HUES64 (cell line): ENCODE measurements around the gene DDX11.
"Not testable (repeated sequence)": the region's sequence is repeated elsewhere in the genome, so short reads cannot be mapped to it uniquely, and the experiment has no call there.

Experiments
- H3K27ac ChIP-seq: 2 replicates; pipeline ENCODE4 v1.7.0; 2013; ENCODE audit warnings: low read depth, low read length, inconsistent platforms
- H3K27me3 ChIP-seq: 2 replicates; pipeline ENCODE4 v1.6.1; 2013; ENCODE audit warnings: mild to moderate bottlenecking, low read length; ENCODE audit not compliant: insufficient read depth
- H3K36me3 ChIP-seq: 2 replicates; pipeline ENCODE4 v1.6.1; 2013; ENCODE audit warnings: mild to moderate bottlenecking, low read length; ENCODE audit not compliant: insufficient read depth
- H3K4me1 ChIP-seq: 2 replicates; pipeline ENCODE4 v1.6.1; 2013; ENCODE audit warnings: mild to moderate bottlenecking, low read length, moderate library complexity; ENCODE audit not compliant: insufficient read depth
- H3K4me3 ChIP-seq: 2 replicates; pipeline ENCODE4 v1.5.1; 2013; ENCODE audit warnings: mild to moderate bottlenecking, low read length, moderate library complexity
- H3K9ac ChIP-seq: 2 replicates; pipeline ENCODE4 v1.6.1; 2013; ENCODE audit warnings: mild to moderate bottlenecking, low read depth, low read length
- H3K9me3 ChIP-seq: 2 replicates; pipeline ENCODE4 v1.6.1; 2013; ENCODE audit warnings: low read depth, low read length; ENCODE audit not compliant: insufficient read depth
- whole genome bisulfite sequencing: fragments of 150-250, 120-280 bp; methylation state at CpG from one replicate; pipeline ENCODE4 v1.1.7; 2013; ENCODE audit warnings: missing lambda C conversion rate; 5-methylcytosine and 5-hydroxymethylcytosine counted together

DDX11 gene

GRCh38 chr12:31117203-31118011 lies 43.7 kb downstream of the DDX11 start:
- Histone ChIP-seq H3K27ac (no peak overlapping the region), H3K4me3 (peak overlapping the region; percentile 64), H3K36me3 (no peaks in the 10 kb centered on the region), H3K9ac (peak overlapping the region; percentile 50), H3K4me1 (no peaks in the 10 kb centered on the region), H3K9me3 (no peaks in the 10 kb centered on the region), H3K27me3 (peaks cover 39% of the 10 kb centered on the region)
- WGBS = under 1% methylated on average over 40 of the region's 45 CpGs

- 3% methylated on average over 44 of the region's 44 CpGs for WGBS
- Histone ChIP-seq H3K36me3 (no peaks in the 10 kb centered on the region), H3K9ac (no peak overlapping the region), H3K27me3 (peaks cover 39% of the 10 kb centered on the region), H3K4me3 (peak overlapping the region; percentile 64), H3K4me1 (0 out of 2 replicates have a peak, but pooled peaks cover 3% of the 10 kb centered on the region), H3K27ac (no peak overlapping the region), H3K9me3 (no peaks in the 10 kb centered on the region)
These were observed 44.9 kb downstream of the DDX11 start for GRCh38 chr12:31118347-31119191.

- 7% methylated on average over 29 of the region's 34 CpGs for WGBS
- no peak overlapping the region for H3K27ac ChIP-seq
- H3K9ac ChIP-seq = no peak overlapping the region
- 0 out of 2 replicates have a peak, but pooled peaks cover 3% of the 10 kb centered on the region for H3K4me1 ChIP-seq
- peak overlapping the region; percentile 64 for H3K4me3 ChIP-seq
- peaks cover 39% of the 10 kb centered on the region for H3K27me3 ChIP-seq
- no peaks in the 10 kb centered on the region for H3K36me3 ChIP-seq
- no peaks in the 10 kb centered on the region for H3K9me3 ChIP-seq
These were observed 45.6 kb downstream of the DDX11 start for GRCh38 chr12:31119192-31119802.

- no peak overlapping the region for H3K9ac ChIP-seq
- 0 out of 2 replicates have a peak, but pooled peaks cover 3% of the 10 kb centered on the region for H3K4me1 ChIP-seq
- 31% methylated on average over 24 of the region's 24 CpGs for whole genome bisulfite sequencing
- H3K9me3 ChIP-seq = no peaks in the 10 kb centered on the region
- peaks cover 39% of the 10 kb centered on the region for H3K27me3 ChIP-seq
- peak overlapping the region; percentile 64; the same call in 1 of the 2 replicates for H3K4me3 ChIP-seq
- no peaks in the 10 kb centered on the region for H3K36me3 ChIP-seq
- H3K27ac ChIP-seq = no peak overlapping the region
These were observed 46.1 kb downstream of the DDX11 start for GRCh38 chr12:31119803-31120211.

GRCh38 chr12:31120392-31121008 lies 46.8 kb downstream of the DDX11 start:
- Histone ChIP-seq H3K4me3 (peak overlapping the region; percentile 43), H3K4me1 (0 out of 2 replicates have a peak, but pooled peaks cover 3% of the 10 kb centered on the region), H3K36me3 (no peaks in the 10 kb centered on the region), H3K9ac (no peak overlapping the region), H3K27me3 (peaks cover 39% of the 10 kb centered on the region), H3K9me3 (no peaks in the 10 kb centered on the region), H3K27ac (no peak overlapping the region)
- 26% methylated on average over 15 of the region's 26 CpGs for WGBS

GRCh38 chr12:31121022-31121728 lies 47.5 kb downstream of the DDX11 start:
- peak overlapping the region; percentile 43 for H3K4me3 ChIP-seq
- 23% methylated on average over 14 of the region's 19 CpGs for WGBS
- H3K9ac ChIP-seq, H3K36me3 ChIP-seq, H3K9me3 ChIP-seq, H3K4me1 ChIP-seq, H3K27ac ChIP-seq: not testable (repeated sequence)
- peaks cover 39% of the 10 kb centered on the region for H3K27me3 ChIP-seq

- no peaks in the 10 kb centered on the region for H3K9me3 ChIP-seq
- 0 out of 2 replicates have a peak, but pooled peaks cover 3% of the 10 kb centered on the region for H3K4me1 ChIP-seq
- H3K4me3 ChIP-seq = no peak overlapping the region
- H3K27me3 ChIP-seq = peaks cover 32% of the 10 kb centered on the region
- H3K27ac ChIP-seq = no peak overlapping the region
- H3K36me3 ChIP-seq = no peaks in the 10 kb centered on the region
- no peak overlapping the region for H3K9ac ChIP-seq
- 83% methylated on average over 13 of the region's 19 CpGs for WGBS
These were observed 48.8 kb downstream of the DDX11 start for GRCh38 chr12:31122481-31122880.

- 95% methylated on average over 5 of the region's 8 CpGs for WGBS
- H3K36me3 ChIP-seq, H3K4me3 ChIP-seq, H3K9ac ChIP-seq, H3K9me3 ChIP-seq, H3K27ac ChIP-seq, H3K4me1 ChIP-seq: not testable (repeated sequence)
- peaks cover 16% of the 10 kb centered on the region for H3K27me3 ChIP-seq
These were observed 50.5 kb downstream of the DDX11 start for GRCh38 chr12:31124158-31124557.

GRCh38 chr12:31125171-31125570 lies 51.5 kb downstream of the DDX11 start:
- H3K4me3 ChIP-seq, H3K27ac ChIP-seq, H3K9me3 ChIP-seq, H3K4me1 ChIP-seq, H3K36me3 ChIP-seq, H3K27me3 ChIP-seq, H3K9ac ChIP-seq: not testable (repeated sequence)
- 91% methylated on average over 1 of the region's 2 CpGs for WGBS

GRCh38 chr12:31127209-31127848 lies 53.7 kb downstream of the DDX11 start:
- not testable (repeated sequence) for H3K27ac ChIP-seq, H3K27me3 ChIP-seq, H3K4me3 ChIP-seq, H3K36me3 ChIP-seq, H3K4me1 ChIP-seq, H3K9ac ChIP-seq, H3K9me3 ChIP-seq
- WGBS = 83% methylated on average over 1 of the region's 4 CpGs
